ENCODE measurements around the gene EIF1AD. TPM values are rescaled to one million over a fixed set of nuclear protein-coding genes. Genes with fewer than 3 reads are reported as not detected.

Gene EIF1AD
- total RNA-seq, 1 donor from 2014 or later: 50.6 TPM

GRCh38 chr11:66047541-66048365 is 45.8 kb upstream of the EIF1AD start:
- no peak overlapping the region for H3K27ac ChIP-seq
- no peaks in the 10 kb centered on the region for H3K9me3 ChIP-seq
- DNase-seq (ENCODE audit: extremely low spot score in 2 of 2): no peak
- no peaks in the 10 kb centered on the region for H3K27me3 ChIP-seq
- peaks cover 19% of the 10 kb centered on the region for H3K4me1 ChIP-seq
- intact Hi-C loops (cut with DNase I): no loop called here
- TF ChIP-seq POLR2AphosphoS5 (IDR thresholded peaks at IDR 0.05; ENCODE audit: insufficient read depth in 1 of 2, low read depth in 1 of 2) (no peak), POLR2A (IDR thresholded peaks at IDR 0.05) (no peak), CTCF (IDR thresholded peaks at IDR 0.05) (no peak)
- H3K4me3 ChIP-seq: no peak overlapping the region
- no peaks in the 10 kb centered on the region for H3K36me3 ChIP-seq

GRCh38 chr11:66046901-66047300 is 44.9 kb upstream of the EIF1AD start:
- Histone ChIP-seq H3K4me3 (no peak overlapping the region), H3K4me1 (peaks cover 16% of the 10 kb centered on the region), H3K27ac (no peak overlapping the region), H3K36me3 (no peaks in the 10 kb centered on the region), H3K9me3 (no peaks in the 10 kb centered on the region), H3K27me3 (no peaks in the 10 kb centered on the region)
- no peak for DNase-seq (ENCODE audit: extremely low spot score in 2 of 2)
- TF ChIP-seq POLR2A (IDR thresholded peaks at IDR 0.05) (no peak), CTCF (IDR thresholded peaks at IDR 0.05) (no peak), POLR2AphosphoS5 (IDR thresholded peaks at IDR 0.05; ENCODE audit: insufficient read depth in 1 of 2, low read depth in 1 of 2) (no peak)
- intact Hi-C loops (cut with DNase I): no loop called here

- H3K36me3 ChIP-seq: no peaks in the 10 kb centered on the region
- DNase-seq (ENCODE audit: extremely low spot score in 2 of 2): no peak
- H3K9me3 ChIP-seq: no peaks in the 10 kb centered on the region
- intact Hi-C loops (cut with DNase I): no loop called here
- no peaks in the 10 kb centered on the region for H3K27me3 ChIP-seq
- no peak overlapping the region for H3K27ac ChIP-seq
- H3K4me1 ChIP-seq: peaks cover 4% of the 10 kb centered on the region
- no peak overlapping the region for H3K4me3 ChIP-seq
- TF ChIP-seq POLR2AphosphoS5 (IDR thresholded peaks at IDR 0.05; ENCODE audit: insufficient read depth in 1 of 2, low read depth in 1 of 2) (no peak), CTCF (IDR thresholded peaks at IDR 0.05) (peak; percentile 51 to 76 (median 60))
These were observed 43.3 kb upstream of the EIF1AD start for GRCh38 chr11:66045177-66045639.

- intact Hi-C loops (cut with DNase I): no loop called here
- Histone ChIP-seq H3K4me1 (peaks cover 4% of the 10 kb centered on the region), H3K9me3 (no peaks in the 10 kb centered on the region), H3K27ac (no peak overlapping the region), H3K27me3 (no peaks in the 10 kb centered on the region), H3K4me3 (no peak overlapping the region), H3K36me3 (no peaks in the 10 kb centered on the region)
- no peak for DNase-seq (ENCODE audit: extremely low spot score in 2 of 2)
- TF ChIP-seq POLR2AphosphoS5 (IDR thresholded peaks at IDR 0.05; ENCODE audit: insufficient read depth in 1 of 2, low read depth in 1 of 2) (no peak), CTCF (IDR thresholded peaks at IDR 0.05) (no peak), POLR2A (IDR thresholded peaks at IDR 0.05) (no peak)
These were observed 42.8 kb upstream of the EIF1AD start for GRCh38 chr11:66044757-66045156.

Data from vagina (tissue), 2 donors.